ENCODE measurements around the gene EPYC. TPM values are rescaled to one million over a fixed set of nuclear protein-coding genes. Genes with fewer than 3 reads are reported as not detected.

The EPYC gene
- total RNA-seq, 1 experiment from 2014 or later, result not detected

DNA sequence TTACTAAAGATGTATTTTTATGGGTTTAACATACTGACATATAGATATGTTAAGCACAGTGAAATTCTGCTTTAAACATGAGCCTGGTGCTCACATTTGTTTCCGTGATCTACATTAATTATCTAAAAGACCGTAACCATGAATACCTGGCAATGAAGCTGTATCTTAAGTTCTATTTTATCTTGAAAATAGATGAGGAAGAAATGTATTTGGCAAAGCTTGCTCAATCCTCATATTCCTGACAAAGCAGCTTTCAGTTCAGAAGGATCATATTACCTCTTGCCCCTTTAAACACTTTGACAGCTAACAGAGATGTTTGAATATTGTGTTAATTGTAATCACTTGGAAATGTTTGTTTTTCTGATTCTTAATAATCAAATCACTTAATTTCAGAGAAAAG lies 9.8 kb downstream of the EPYC start:
- Histone ChIP-seq H3K27ac (ENCODE audit: low read depth, low read length, poor library complexity, severe bottlenecking) (no peak overlapping the region), H3K4me3 (ENCODE audit: low read depth, low read length, poor library complexity, severe bottlenecking) (no peak overlapping the region), H3K27me3 (replicated peaks; ENCODE audit: insufficient read depth, low read depth, low read length, poor library complexity) (no peaks in the 10 kb centered on the region), H3K36me3 (ENCODE audit: insufficient read depth, low read length, poor library complexity, severe bottlenecking) (no peaks in the 10 kb centered on the region), H3K4me1 (ENCODE audit: insufficient read depth, low read length, poor library complexity, severe bottlenecking) (no peaks in the 10 kb centered on the region), H3K9me3 (ENCODE audit: low read depth, low read length, poor library complexity, severe bottlenecking) (no peaks in the 10 kb centered on the region)
- no peak for TF ChIP-seq EZH2 (IDR thresholded peaks at IDR 0.05; ENCODE audit: borderline replicate concordance, low read depth, low read length, poor library complexity, severe bottlenecking)
- TF ChIP-seq, protein P1, sequence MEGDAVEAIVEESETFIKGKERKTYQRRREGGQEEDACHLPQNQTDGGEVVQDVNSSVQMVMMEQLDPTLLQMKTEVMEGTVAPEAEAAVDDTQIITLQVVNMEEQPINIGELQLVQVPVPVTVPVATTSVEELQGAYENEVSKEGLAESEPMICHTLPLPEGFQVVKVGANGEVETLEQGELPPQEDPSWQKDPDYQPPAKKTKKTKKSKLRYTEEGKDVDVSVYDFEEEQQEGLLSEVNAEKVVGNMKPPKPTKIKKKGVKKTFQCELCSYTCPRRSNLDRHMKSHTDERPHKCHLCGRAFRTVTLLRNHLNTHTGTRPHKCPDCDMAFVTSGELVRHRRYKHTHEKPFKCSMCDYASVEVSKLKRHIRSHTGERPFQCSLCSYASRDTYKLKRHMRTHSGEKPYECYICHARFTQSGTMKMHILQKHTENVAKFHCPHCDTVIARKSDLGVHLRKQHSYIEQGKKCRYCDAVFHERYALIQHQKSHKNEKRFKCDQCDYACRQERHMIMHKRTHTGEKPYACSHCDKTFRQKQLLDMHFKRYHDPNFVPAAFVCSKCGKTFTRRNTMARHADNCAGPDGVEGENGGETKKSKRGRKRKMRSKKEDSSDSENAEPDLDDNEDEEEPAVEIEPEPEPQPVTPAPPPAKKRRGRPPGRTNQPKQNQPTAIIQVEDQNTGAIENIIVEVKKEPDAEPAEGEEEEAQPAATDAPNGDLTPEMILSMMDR (conservative IDR thresholded peaks at IDR 0.05; ENCODE audit: low read depth, low read length), result no peak
- intact Hi-C loops (cut with micrococcal nuclease; ENCODE audit: unreplicated experiment), result no loop called here
- no TSS peak for BruUV-seq (replicated peaks)
- ChIA-PET CTCF (no interaction called here), POLR2A (ENCODE audit: low non-redundant PET) (no interaction called here)
- DNase-seq (ENCODE audit: low spot score), result no peak

DNA sequence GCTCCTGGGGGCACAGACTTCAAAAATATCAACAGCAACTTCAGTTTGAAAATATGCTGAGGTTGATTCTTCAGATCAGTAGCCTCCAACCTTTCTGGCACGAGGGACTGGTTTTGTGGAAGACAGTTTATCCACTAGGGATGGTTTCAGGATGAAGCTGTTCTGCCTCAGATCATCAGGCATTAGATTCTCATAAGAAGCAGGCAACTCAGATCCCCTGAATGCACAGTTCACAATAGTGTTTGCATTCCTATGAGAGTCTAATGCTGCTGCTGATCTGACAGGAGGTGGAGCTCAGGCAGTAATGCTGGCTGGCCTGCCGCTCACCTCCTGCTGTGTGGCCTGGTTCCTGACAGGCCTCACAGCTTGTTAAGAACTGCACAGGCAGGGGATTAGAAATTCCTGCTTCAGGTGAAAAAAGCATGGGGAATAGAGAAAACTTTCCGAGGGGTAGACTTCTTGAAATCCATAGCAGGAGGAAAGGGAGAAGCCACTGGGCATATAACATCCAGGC lies 12.8 kb downstream of the EPYC start:
- ChIA-PET POLR2A (ENCODE audit: low non-redundant PET) (no interaction called here), CTCF (no interaction called here)
- BruUV-seq (replicated peaks), result no TSS peak
- H3K27ac ChIP-seq (ENCODE audit: low read depth, low read length, poor library complexity, severe bottlenecking), result no peak overlapping the region
- DNase-seq (ENCODE audit: low spot score), result no peak
- no peaks in the 10 kb centered on the region for H3K4me1 ChIP-seq (ENCODE audit: insufficient read depth, low read length, poor library complexity, severe bottlenecking)
- no peak for TF ChIP-seq EZH2 (IDR thresholded peaks at IDR 0.05; ENCODE audit: borderline replicate concordance, low read depth, low read length, poor library complexity, severe bottlenecking)
- TF ChIP-seq, protein P1 (conservative IDR thresholded peaks at IDR 0.05; ENCODE audit: low read depth, low read length), result no peak
- H3K27me3 ChIP-seq (replicated peaks; ENCODE audit: insufficient read depth, low read depth, low read length, poor library complexity), result no peaks in the 10 kb centered on the region
- intact Hi-C loops (cut with micrococcal nuclease; ENCODE audit: unreplicated experiment), result no loop called here
- no peak overlapping the region for H3K4me3 ChIP-seq (ENCODE audit: low read depth, low read length, poor library complexity, severe bottlenecking)
- H3K36me3 ChIP-seq (ENCODE audit: insufficient read depth, low read length, poor library complexity, severe bottlenecking), result no peaks in the 10 kb centered on the region
- no peaks in the 10 kb centered on the region for H3K9me3 ChIP-seq (ENCODE audit: low read depth, low read length, poor library complexity, severe bottlenecking)

DNA sequence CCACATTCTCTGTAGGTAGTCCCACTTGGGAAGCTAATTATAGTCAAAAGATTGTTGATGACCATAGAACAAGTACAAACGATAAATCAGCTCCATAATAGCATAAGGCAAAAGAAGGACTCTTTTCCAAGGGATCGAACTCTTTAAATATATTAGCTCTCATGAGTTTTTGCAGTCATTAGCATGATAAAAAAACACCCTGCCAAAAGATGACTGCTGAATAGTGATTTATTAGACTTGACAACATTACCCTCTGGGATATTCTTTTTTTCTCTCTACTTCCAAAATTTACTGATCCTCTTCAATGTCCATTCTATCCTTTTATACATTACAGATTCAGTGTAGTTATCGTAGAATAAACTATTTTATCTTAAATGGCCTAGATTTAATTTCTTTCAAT lies 14.2 kb downstream of the EPYC start:
- ChIA-PET CTCF (no interaction called here), POLR2A (ENCODE audit: low non-redundant PET) (no interaction called here)
- BruUV-seq (replicated peaks), result no TSS peak
- TF ChIP-seq, protein P1 (conservative IDR thresholded peaks at IDR 0.05; ENCODE audit: low read depth, low read length), result no peak
- no peak for TF ChIP-seq EZH2 (IDR thresholded peaks at IDR 0.05; ENCODE audit: borderline replicate concordance, low read depth, low read length, poor library complexity, severe bottlenecking)
- Histone ChIP-seq H3K4me3 (ENCODE audit: low read depth, low read length, poor library complexity, severe bottlenecking) (no peak overlapping the region), H3K27me3 (replicated peaks; ENCODE audit: insufficient read depth, low read depth, low read length, poor library complexity) (no peaks in the 10 kb centered on the region), H3K9me3 (ENCODE audit: low read depth, low read length, poor library complexity, severe bottlenecking) (no peaks in the 10 kb centered on the region), H3K36me3 (ENCODE audit: insufficient read depth, low read length, poor library complexity, severe bottlenecking) (no peaks in the 10 kb centered on the region), H3K4me1 (ENCODE audit: insufficient read depth, low read length, poor library complexity, severe bottlenecking) (no peaks in the 10 kb centered on the region), H3K27ac (ENCODE audit: low read depth, low read length, poor library complexity, severe bottlenecking) (no peak overlapping the region)
- DNase-seq (ENCODE audit: low spot score), result no peak
- intact Hi-C loops (cut with micrococcal nuclease; ENCODE audit: unreplicated experiment), result no loop called here
